DLD1 (cell line): ENCODE measurements around the gene FBLN7.
"Not testable (repeated sequence)": the region's sequence is repeated elsewhere in the genome, so short reads cannot be mapped to it uniquely, and the experiment has no call there.

Experiments used
- in situ Hi-C: cut with HindIII; loops from 2 replicates; pipeline ENCODE4 v1.10.0; 2017; ENCODE audit warnings: low sequenced_read_pairs

Gene FBLN7

GRCh38 chr2:112182581-112183034 is 44.4 kb downstream of the FBLN7 start:
- in situ Hi-C loops: no loop called here

DNA sequence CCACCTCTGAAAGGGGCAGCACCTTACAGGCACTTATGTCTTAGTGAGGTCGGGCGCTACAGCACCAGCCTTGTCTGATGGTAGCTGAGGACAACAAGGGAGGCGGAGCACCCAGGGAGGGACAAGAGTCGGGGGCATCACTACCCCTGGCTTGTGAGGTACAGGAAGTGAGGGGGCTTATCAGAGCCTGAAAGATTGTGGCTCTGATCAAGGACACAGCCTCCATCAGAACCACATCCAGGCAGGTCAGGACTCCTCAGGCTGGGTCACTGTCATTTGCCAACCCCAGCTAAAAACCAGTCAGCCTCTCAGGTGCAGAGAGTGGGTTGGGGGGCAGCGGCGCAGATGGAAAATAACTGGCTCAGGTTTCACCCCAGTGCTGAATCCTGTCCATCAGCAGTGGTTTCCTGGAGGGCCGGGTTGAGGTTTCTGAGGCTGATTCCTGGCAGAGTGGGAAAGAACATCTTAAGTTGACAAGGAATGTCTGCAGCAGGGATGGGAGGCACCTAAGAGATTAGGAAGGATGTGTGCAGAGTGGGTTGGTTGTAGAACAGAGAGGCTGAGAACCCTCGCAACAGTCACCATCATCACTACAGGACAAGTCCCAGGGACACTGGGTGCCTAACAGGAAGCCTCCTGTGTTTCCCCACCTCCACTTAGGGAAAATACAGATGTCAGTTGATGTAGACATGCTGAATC is 45.3 kb downstream of the FBLN7 start:
- in situ Hi-C loops: no loop called here

DNA sequence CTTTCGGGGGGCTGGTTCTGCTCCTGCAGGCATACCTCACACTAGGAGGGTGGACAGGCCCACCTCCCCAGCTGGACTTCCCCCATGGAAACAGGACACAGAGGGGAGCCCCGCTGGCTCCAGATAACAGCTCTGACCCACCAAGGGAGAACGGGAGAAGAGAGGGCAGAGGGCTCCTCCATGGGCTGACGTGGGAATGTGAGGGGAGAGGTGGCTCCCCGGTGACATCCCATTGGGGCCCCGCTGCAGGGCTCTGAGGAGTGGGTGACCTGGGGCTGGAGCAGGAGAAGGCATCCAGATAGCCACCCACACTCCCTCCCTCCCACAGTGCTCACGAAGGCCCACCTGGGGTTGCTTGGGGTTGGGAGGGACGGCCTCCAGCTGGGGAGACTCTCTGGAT is 45.9 kb downstream of the FBLN7 start:
- in situ Hi-C loops: no loop called here

- in situ Hi-C loops: no loop called here
Measured at GRCh38 chr2:112185131-112185530, 46.9 kb downstream of the FBLN7 start.

- in situ Hi-C loops: no loop called here
Measured at GRCh38 chr2:112187046-112187715, 49.0 kb downstream of the FBLN7 start.

- in situ Hi-C loops: no loop called here
Measured at GRCh38 chr2:112187805-112188596, 49.8 kb downstream of the FBLN7 start.

DNA sequence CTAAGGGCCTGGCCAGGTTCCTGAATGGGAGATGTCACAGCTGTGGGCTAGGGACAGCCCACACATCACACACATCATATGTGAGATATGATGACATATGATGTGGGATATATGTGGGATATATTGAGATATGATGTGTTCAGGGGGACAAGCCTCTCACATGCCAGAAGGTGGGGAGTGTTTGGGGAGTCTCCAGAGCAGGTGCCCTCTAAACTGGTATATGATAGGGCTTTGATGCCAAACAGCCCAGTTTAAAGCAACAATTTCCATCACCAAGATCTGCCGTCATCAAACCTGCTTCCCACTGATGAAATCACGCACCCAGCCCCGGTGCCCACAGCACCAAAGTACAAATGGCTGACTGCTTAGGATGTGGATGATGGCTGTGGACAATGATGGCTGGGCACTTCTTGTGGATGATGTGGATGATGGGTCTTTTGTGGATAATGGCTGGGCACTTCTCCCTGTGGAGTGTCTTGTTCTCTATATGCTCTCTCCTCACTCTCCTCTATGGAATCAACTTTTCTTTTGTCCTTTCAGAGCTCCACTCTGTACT is 50.9 kb downstream of the FBLN7 start:
- in situ Hi-C loops: no loop called here

GRCh38 chr2:112194028-112194427 is 55.8 kb downstream of the FBLN7 start:
- in situ Hi-C loops: no loop called here

GRCh38 chr2:112194482-112194881 is 56.3 kb downstream of the FBLN7 start:
- in situ Hi-C loops: no loop called here

DNA sequence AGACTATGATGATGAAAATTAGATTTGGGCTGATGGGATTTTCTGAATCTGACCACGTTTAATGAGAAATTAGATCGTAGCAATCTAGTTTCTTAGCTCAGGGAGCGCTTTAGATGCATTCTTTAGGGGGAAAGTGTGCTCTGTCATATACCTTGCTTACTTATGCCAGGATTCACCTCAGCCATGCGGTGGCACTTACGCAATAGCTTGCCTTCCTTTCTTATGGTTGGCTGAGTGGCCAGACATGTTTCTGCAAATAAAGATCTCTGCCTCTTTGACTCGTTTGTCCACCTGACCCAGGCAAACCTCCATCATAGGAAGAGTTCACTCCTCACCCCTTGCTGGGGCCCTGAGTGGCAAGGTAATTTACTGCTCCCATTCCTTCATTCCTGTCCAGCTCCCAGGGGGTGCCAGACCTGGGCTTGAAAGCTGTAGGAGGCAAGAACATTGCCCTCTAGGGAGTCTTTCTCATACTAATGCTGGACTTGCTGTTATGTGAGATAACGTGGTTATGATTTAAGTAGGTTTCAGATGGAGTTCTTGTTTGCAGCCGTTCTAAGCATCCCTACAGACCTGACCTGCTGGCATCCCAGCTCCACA is 57.1 kb downstream of the FBLN7 start:
- in situ Hi-C loops: no loop called here

GRCh38 chr2:112195950-112196349 is 57.8 kb downstream of the FBLN7 start:
- in situ Hi-C loops: no loop called here

GRCh38 chr2:112197868-112198267 is 59.7 kb downstream of the FBLN7 start:
- in situ Hi-C loops: no loop called here

DNA sequence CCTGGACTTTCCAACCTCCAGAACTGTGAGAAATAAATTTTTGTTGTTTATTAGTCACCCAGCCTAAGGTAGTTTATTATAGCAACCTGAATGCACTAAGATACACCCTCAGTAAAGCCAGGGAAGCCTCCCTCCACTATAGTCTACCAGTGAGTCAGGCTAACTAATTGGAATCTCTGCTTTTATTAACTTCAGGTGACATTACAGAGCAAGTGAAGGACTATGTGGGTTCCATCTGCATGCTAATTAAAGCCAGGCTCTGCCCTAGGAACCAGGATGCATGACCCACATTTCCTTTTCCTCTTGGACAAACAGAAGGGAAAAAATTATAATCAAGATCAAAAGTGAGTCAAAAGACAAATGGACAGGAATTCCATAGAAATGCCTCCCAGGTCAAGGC is 60.6 kb downstream of the FBLN7 start:
- in situ Hi-C loops: no loop called here

DNA sequence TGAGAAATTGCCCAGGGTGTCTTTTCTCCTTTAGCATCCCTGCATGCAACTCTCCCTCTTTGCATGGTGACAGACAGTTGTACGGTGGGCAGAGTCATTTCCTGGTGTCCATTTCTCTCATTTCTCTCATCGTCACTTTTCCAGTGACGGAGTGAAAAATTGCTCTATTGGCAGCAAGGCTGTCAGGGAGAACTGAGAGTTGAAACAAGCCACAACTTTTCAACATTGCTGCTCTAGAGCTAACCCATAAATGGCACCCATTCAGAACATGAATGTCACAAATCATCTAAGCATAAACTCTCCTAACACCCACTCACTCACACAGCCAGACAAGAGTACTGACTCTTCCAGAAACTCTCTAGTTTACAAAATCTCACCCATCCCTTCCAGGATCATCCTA is 61.0 kb downstream of the FBLN7 start:
- in situ Hi-C loops: no loop called here

DNA sequence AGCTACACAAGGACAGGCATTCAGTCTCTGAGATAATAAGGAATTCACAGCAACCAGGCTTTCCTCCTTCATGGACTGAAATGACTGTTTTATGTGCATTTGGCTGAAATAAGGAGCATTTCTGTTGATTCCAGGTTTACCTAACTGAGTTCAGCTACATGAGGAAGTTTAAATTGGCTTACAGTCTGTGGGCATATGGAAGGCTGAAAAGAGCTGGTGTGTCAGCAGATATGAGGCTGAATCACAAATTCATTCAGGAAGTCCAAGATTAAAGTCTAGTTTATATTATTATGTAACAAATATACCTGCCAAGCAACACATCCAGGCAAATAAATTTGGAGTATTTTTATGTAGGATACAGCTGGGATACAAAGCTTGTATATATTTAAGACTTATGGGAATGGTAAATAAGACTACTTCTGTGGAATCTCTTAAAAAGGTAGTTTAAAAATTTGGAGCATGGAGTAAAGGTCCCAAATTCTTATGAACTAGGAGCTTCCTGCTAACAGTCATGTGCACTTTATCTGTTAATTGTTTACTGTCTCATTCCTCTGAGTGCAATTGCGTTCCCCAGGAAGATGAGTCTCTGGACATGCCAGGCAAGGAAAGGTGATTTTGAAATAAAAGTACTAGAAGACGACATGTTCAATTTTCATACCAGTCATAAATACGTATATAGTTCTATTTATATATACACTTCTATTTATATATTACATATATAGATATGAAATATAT is 63.7 kb downstream of the FBLN7 start:
- in situ Hi-C loops: no loop called here

- in situ Hi-C loops: no loop called here
Measured at GRCh38 chr2:112204411-112204810, 66.2 kb downstream of the FBLN7 start.

- in situ Hi-C loops: not testable (repeated sequence)
Measured at GRCh38 chr2:112207905-112208304, 69.7 kb downstream of the FBLN7 start.

DNA sequence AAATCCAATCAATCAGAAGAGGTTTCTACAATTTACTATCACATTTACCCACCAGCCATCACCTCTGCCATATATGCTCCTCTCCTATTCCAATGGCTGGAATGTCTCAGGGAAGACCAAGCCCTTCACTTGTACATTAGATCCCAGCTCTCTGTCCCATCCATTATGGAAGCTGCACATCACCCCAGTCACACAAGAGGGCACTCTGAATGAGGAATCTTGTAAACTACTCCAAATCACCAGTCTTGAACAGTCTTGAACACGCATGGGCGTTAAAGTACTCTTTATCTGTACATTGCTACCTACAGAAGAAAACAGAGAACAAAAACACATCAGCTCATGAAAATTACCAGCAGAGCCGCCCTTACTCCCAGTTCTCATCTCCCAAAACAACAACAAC is 78.0 kb downstream of the FBLN7 start:
- in situ Hi-C loops: no loop called here

DNA sequence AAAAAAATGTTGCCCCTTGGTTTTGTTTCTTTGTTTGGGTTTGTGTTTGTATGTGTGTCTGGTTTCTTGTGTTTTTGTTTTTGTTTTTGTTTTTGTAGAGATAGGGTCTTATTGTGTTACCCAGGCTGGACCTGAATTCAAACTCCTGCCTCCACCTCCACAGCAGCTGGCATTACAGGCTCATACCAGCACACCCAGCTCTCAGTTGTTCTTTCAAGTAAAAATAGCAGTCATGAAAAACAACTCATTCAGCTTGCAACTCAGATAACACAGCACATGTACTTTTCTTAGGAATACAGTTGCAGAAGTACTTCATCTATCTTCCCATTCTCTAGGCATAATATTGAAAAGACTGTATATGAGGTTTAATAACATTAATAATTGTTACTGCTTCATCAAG is 79.7 kb downstream of the FBLN7 start:
- in situ Hi-C loops: no loop called here

DNA sequence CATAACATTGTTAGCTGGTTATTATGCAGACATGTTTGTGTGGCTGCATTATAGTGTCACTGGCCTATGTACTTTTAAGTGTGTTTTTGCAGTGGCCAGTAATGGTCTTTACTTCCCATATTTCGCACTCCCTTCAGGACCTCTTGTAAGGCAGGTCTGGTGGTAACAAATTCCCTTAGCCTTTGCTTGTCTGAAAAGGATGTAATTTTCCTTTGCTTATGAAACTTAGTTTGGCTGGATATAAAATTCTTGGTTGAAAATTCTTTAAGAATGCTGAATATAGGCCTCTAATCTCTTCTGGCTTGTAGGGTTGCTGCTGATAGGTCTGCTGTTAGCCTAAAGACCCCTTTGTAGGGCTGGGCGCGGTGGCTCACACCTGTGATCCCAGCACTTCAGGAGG is 82.0 kb downstream of the FBLN7 start:
- in situ Hi-C loops: no loop called here
